Bronchial epithelial cell (primary cell): ENCODE results near the gene UXS1. TPM values are rescaled to one million over a fixed set of nuclear protein-coding genes. Genes with fewer than 3 reads are reported as not detected.
A peak's percentile ranks its signal among the peaks of the same experiment; 100 is the strongest.

Source experiments
- DNase-seq: peaks from one replicate; pipeline ENCODE4 v3.0.0-alpha.2; 2010; ENCODE audit warnings: low read depth
- FAIRE-seq: peaks from 2 replicates; lab custom pipeline; 2011; peaks lifted over from hg19 to GRCh38; lab: Jason Lieb, UNC
- H3K27me3 ChIP-seq: 2 replicates; pipeline ENCODE4 v1.5.1; 2011; ENCODE audit warnings: low read length; ENCODE audit not compliant: control insufficient read depth, insufficient read depth
- H3K36me3 ChIP-seq: 2 replicates; pipeline ENCODE4 v1.5.1; 2011; ENCODE audit warnings: low read length; ENCODE audit not compliant: control insufficient read depth, insufficient read depth
- H3K4me3 ChIP-seq: 2 replicates; pipeline ENCODE4 v1.5.1; 2011; ENCODE audit warnings: mild to moderate bottlenecking, low read depth, low read length, control low read depth
- total RNA-seq: library from RNA; depleted of rRNA; stranded (reverse); fragments of >200 nt; gene quantifications from 2 replicates; pipeline ENCODE4 v1.2.1, GENCODE V29; 2014
- TF ChIP-seq, protein P1 (sequence below): IDR thresholded peaks from 2 replicates; pipeline ENCODE4 v1.5.1; 2011; ENCODE audit warnings: mild to moderate bottlenecking, moderate library complexity, low read length, control low read depth, inconsistent platforms; ENCODE audit not compliant: insufficient read depth, severe bottlenecking

Gene UXS1
- total RNA-seq, 1 donor from 2014 or later = 41.6 TPM

DNA sequence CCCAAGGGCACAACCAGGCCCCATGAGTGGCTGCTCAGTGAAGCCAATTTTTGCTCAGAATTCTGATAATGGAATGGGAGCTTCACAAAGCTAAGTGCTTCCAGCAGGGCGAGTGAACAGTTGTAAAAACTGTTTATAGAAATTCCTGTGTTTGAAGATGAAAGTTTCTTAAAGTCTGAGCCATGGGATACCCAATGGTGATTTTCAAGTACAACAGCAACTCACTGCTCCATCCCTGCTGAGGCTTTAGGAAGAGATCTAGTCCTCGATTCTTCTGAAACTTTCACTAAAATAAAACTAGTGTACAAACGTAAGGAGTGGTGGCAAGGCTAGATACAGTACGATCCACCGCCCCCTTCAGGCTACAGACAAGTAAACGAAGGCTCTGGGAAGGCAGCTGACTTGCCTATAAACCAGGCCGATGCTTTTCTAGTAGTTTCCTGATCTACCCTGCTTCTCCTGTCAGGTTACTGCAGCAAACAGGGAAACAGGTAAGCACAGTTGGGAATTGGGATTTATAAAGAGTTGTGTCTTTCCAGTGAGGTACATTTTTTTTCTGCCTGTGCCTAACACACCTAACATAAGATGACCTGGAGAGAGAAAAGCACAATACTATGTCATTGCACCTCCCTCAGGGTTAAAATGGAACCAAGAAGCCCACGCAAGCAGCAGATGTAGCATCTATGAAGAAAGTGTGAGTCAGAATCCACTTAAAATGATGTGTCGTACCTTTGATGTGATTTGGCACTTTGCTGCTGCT is 108.7 kb downstream of the UXS1 start:
- Histone ChIP-seq H3K36me3 (no peaks in the 10 kb centered on the region), H3K27me3 (no peaks in the 10 kb centered on the region), H3K4me3 (no peak overlapping the region)
- TF ChIP-seq, protein P1, sequence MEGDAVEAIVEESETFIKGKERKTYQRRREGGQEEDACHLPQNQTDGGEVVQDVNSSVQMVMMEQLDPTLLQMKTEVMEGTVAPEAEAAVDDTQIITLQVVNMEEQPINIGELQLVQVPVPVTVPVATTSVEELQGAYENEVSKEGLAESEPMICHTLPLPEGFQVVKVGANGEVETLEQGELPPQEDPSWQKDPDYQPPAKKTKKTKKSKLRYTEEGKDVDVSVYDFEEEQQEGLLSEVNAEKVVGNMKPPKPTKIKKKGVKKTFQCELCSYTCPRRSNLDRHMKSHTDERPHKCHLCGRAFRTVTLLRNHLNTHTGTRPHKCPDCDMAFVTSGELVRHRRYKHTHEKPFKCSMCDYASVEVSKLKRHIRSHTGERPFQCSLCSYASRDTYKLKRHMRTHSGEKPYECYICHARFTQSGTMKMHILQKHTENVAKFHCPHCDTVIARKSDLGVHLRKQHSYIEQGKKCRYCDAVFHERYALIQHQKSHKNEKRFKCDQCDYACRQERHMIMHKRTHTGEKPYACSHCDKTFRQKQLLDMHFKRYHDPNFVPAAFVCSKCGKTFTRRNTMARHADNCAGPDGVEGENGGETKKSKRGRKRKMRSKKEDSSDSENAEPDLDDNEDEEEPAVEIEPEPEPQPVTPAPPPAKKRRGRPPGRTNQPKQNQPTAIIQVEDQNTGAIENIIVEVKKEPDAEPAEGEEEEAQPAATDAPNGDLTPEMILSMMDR = peak; percentile 49
- DNase-seq (peak; percentile 39), FAIRE-seq (no peak)

DNA sequence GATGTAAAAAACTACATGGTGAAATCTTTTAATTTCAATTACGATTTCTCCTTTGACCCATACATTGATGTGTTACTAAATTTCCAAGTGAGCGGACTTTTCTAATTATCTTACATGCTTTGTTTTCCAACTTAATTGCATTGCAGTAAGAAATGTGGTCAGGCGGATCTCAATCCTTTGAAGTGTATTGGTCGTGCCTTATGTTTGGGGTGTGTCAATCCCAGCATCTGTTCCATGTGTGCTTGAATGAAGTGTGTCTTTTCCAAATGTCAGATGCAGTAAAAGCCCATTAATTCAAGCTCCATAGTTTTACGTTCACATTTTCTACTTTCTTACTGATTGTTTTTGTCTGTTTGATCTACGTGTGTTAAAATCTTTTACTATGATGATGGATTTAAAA is 113.1 kb downstream of the UXS1 start:
- DNase-seq (no peak), FAIRE-seq (no peak)
- H3K27me3 ChIP-seq = no peaks in the 10 kb centered on the region
- no peak overlapping the region for H3K4me3 ChIP-seq
- TF ChIP-seq, protein P1 = no peak
- no peaks in the 10 kb centered on the region for H3K36me3 ChIP-seq

DNA sequence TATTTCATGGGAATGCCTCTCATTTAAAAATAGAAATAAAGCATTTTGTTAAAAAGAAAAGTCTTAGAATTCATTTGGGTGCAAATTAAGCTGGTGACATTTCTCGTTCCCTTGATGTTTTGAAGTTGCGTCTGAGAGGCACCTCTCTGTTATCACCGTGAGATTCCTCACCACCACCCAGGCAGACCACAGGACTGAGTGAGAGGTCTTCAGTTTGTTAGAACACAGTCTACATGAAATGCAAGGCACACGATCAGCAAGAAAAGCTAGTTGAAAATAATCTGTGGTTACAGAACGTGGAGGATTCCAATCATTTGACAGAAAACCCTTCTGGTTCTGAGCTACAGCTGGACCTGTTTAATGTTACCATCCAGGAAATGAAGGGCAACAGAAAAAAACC is 116.0 kb downstream of the UXS1 start:
- FAIRE-seq = no peak
- TF ChIP-seq, protein P1 = no peak
- no peaks in the 10 kb centered on the region for H3K27me3 ChIP-seq
- DNase-seq = no peak
- H3K36me3 ChIP-seq = no peaks in the 10 kb centered on the region
- no peak overlapping the region for H3K4me3 ChIP-seq

DNA sequence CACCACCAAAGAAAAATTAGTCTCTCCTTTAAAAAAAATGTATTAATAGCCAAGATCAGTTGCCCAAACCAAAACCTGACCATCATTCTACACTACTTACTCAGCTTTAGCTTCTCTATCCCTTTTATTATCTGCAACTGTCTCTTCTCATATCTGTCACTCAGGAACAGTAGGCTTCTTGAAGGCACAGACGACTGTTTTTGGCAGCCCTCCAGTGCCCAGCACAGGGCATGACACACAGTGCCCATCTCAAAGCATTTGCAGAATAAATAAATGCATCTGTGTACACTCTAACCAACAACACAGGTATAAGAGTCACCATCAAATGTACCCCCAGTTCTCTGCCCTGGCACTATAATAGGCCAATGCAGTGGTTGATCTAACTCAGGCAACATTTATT is 117.2 kb downstream of the UXS1 start:
- no peak overlapping the region for H3K4me3 ChIP-seq
- no peak for FAIRE-seq
- no peaks in the 10 kb centered on the region for H3K36me3 ChIP-seq
- no peak for DNase-seq
- H3K27me3 ChIP-seq = no peaks in the 10 kb centered on the region
- TF ChIP-seq, protein P1 = no peak

DNA sequence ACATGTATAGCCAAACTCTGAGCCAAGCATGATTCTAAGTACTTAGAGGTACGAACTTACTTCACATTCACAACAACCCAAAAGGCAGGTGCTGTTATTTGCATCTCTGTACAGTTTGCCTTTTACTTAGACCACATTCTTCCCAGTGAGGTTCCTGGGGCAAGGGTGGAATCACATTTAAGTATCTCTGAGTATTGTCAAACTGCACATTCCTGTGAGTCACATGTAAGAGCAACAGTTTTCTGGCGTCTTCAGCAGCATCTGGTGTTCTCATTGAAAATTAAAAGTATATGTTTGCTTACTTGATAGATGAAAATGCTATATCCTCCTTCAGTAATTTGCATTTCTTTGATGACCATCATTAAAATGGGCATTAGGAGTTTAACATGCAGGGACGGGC is 119.1 kb downstream of the UXS1 start:
- Histone ChIP-seq H3K4me3 (no peak overlapping the region), H3K27me3 (no peaks in the 10 kb centered on the region), H3K36me3 (no peaks in the 10 kb centered on the region)
- no peak for FAIRE-seq
- DNase-seq = no peak
- TF ChIP-seq, protein P1 = no peak
